GM18519 (cell line): ENCODE measurements around the gene RAB38.

ENCODE experiments used
- ATAC-seq: cut with Tn5 transposase; IDR thresholded peaks from one replicate; pipeline ENCODE4 v1.9.1; 2021; ENCODE audit warnings: mild to moderate bottlenecking, moderate library complexity; ENCODE audit not compliant: unreplicated experiment, low FRiP score

The RAB38 gene

GRCh38 chr11:88105951-88106350 lies 69.3 kb downstream of the RAB38 start:
- ATAC-seq = no peak

DNA sequence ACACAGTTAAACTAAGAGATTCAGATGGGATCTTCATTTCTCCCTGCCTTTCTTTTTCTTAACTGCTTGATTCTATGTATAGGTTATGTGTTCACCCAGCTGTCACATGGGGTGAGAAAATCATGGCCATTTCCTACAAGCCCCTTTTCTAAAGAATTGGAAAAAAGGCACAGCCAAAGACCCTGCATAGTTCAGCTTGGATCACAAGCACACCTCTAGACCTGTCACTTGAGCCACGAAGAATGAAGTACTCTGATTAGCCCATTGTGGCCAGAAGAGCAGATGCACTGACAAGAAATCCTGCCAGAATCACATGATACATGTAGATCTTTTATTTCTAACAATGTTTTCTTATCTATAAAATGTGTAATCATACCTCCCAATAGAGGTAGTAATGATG lies 69.7 kb downstream of the RAB38 start:
- no peak for ATAC-seq

DNA sequence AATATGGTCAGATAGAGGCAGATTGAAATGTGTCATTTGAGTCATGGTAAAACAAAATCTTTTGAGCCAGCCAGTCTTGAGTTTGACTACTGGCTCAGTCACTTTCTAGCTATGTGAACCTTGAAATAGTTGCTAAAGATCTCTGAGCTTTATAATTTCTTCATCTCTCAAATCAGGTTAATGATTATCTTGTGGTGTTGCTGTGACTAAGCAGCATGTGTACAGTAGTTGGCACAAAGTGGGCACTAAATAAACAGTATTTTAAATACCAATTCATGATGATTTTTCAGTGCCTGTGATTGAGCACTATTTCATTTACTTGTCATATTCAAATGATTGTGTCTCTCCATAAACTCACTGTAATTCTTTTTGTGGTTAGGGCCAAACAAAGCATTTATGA lies 70.8 kb downstream of the RAB38 start:
- ATAC-seq = no peak

- peak; percentile 92 for ATAC-seq
These were observed 71.7 kb downstream of the RAB38 start for GRCh38 chr11:88103337-88104206.

DNA sequence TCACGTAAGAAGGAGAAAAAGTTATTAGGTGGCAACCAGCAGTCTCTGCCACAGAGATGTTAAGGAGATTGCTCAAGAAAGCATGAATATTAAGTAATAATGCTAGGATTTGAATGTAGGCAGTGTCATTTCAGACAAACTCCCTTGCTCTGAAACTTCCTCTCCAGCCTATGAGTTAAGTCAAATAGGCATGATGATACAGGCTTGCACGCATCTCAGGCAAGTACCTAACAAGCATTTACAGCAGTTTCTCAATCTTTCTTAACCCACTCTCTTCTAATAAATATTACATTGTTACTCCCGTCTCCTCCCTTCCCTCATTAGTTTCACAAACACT lies 72.7 kb downstream of the RAB38 start:
- ATAC-seq = no peak

DNA sequence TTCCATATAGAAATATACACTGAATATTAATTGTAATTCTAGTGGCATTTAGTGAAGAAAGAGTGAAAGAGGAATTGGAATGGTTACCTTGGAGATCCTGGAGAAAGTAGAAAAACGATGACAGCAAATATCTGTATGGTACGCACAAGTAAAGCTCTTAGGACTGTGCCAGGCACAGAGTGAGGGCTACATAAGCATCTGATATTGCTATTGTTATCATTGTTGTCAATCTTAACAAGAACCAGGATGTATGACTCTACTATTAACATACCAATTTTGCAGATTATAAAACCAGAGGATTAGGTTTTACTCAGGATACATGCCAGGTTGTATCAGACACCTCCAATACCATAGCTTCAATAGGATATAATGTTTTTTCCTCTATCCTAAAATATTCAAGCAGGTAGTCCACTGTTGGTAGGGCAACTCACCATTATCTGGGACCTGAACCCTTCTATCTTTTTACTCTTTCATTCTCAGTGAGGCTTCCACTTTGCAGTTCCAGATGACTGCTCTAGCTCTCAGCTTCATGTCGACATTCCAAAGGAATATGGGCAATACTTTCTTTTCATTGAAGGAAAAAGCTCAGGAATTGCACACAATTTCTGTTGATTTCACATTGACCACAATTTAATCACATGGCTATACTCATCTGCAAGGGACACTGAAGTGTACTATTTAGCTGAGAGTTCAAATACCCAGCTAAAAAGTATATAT lies 73.2 kb downstream of the RAB38 start:
- ATAC-seq = no peak

DNA sequence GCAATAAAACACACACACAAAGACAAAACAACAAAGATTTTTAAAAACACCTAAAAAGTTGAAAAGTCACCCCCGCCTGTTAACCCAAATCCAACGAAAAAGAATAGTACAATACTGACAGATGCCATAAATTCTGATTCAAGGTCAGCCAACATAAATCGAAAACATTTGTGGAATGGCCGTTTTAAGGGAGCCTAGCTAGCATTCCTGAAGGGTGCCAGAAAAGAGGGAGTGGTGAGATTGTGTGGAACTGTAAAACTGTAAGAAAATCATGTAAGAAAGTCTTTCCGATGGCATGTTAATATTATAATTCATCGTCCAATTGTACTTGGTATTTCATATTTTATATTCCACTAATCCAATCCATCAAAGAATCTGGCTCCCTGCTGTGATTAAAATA lies 75.1 kb downstream of the RAB38 start:
- ATAC-seq = no peak

DNA sequence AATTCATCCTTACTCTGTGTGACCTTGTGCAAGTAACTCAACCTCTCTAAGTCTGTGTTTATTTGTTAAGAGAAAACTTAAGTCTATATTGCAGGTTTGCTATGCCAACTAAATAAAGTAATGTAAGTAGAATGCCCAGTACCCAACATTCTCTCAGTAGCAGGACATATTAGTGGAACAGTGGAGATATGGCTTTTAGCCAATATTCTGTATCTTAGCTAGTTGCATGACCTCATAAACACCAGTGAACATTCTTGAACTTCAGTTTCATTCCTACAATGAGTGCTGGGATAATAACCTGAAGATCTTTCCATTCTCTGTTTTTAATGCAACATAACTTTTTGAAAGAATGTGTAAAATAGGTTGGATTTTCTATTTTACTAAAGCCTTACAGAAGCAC lies 77.0 kb downstream of the RAB38 start:
- no peak for ATAC-seq

- ATAC-seq = no peak
These were observed 86.1 kb downstream of the RAB38 start for GRCh38 chr11:88089134-88089533.

DNA sequence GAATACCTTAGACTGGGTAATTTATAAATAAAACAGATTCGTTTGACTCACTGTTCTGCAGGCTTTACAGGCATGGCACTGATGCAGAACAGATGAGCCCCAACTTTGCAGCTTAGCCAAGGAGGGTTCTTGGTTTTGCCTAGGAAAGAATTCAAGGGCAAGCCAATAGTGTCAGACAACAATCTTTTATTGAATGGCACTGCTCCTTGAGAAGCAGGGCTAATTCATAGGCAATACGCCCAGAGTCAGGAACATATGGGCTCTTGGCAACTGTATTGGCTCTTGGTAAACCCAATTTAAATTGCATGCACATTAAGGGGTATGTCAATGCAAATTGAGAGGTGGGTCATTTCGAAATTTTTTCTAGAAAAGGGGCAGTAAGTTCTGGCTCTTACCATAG lies 87.9 kb downstream of the RAB38 start:
- ATAC-seq = no peak

- ATAC-seq = no peak
These were observed 88.9 kb downstream of the RAB38 start for GRCh38 chr11:88086297-88086696.

DNA sequence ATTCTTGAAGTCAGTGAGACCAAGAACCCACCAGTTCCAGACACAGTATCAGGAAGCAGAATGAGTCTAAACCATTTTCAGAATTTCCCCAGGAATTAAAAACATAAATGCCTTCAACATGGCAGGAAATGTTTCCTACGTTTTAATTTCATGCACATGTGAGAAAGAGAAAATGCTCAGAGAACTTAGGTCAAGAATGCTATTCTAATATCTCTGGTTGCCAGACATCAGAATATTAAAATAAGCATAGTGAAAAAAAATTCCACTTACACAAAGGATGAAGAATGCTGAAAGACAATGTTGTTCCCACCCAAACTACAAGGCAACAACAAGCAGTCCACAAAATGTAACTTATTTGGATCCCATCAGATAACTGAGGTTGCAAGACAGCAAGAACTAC lies 104.8 kb downstream of the RAB38 start:
- no peak for ATAC-seq

DNA sequence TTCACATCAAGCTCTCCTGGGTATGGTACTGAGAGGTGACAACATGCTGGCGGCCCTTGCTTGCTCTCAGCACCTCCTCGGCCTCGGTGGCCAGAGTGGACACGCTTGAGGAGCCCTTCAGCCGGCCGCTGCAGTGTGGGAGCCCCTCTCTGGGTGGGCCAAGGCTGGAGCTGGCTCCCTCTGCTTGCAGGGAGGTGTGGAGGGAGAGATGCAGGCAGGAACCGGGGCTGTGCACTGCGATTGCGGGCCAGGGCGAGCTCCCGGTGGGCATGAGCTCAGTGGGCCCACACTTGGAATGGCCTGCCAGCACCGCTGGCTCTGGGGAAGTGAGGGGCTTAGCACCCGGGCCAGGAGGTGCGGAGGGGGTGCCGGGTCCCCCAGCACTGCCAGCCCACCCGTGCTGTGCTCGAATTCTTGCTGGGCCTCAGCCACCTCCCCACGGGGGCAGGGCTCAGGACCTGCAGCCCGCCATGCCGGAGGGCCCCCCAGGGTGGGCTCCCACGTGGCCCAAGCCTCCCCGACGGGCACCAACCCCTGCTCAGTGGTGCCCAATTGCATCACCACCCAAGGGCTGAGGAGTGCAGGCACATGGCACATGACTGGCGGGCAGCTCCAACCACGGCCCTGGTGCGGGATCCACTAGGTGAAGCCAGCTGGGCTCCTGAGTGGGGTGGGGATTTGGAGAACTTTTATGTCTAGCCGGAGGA lies 106.2 kb downstream of the RAB38 start:
- no peak for ATAC-seq

GRCh38 chr11:88066090-88066489 lies 109.2 kb downstream of the RAB38 start:
- ATAC-seq = no peak

GRCh38 chr11:88064097-88064705 lies 111.0 kb downstream of the RAB38 start:
- no peak for ATAC-seq
